ENCODE results near the gene REM2.
A peak's percentile ranks its signal among the peaks of the same experiment; 100 is the strongest.

The REM2 gene

GRCh38 chr14:22920697-22921096 is 37.7 kb downstream of the REM2 start:
- TF ChIP-seq CTCF (IDR thresholded peaks at IDR 0.05; ENCODE audit: low read depth, low read length), result no peak
- H3K4me3 ChIP-seq (replicated peaks in 1 of 2; ENCODE audit: low read depth in 2 of 2, low read length in 2 of 2), result no peak overlapping the region

GRCh38 chr14:22922294-22922693 is 39.3 kb downstream of the REM2 start:
- H3K4me3 ChIP-seq (replicated peaks in 1 of 2; ENCODE audit: low read depth in 2 of 2, low read length in 2 of 2), result no peak overlapping the region
- no peak for TF ChIP-seq CTCF (IDR thresholded peaks at IDR 0.05; ENCODE audit: low read depth, low read length)
- no peak for DNase-seq (ENCODE audit: low read depth in 2 of 2)

More at GRCh38 chr14:22920697-22921096, 37.7 kb downstream of the REM2 start:
- no peak for DNase-seq (ENCODE audit: low read depth in 2 of 2)

DNA sequence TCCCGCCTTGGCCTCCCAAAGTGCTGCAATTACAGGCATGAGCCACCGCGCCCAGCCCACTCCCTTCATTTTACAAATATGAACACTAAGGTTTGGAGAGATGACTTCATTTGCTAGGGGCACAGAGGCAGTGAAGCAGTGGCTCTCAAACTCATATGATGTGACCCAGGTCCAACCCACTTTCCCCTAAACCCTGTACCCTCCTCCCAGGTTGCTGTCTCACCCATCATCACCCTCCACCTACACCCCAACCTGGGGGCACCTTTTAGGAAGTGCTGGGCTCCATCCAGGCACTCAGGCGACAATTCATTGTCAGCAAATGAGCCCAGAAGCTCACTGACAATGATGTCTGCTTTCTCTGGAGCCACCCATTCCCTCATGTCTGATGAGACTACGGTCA is 40.7 kb downstream of the REM2 start:
- TF ChIP-seq CTCF (IDR thresholded peaks at IDR 0.05; ENCODE audit: low read depth, low read length), result no peak
- DNase-seq (ENCODE audit: low read depth in 2 of 2), result no peak
- no peak overlapping the region for H3K4me3 ChIP-seq (replicated peaks in 1 of 2; ENCODE audit: low read depth in 2 of 2, low read length in 2 of 2)

- DNase-seq (ENCODE audit: low read depth in 2 of 2), result no peak
- no peak for TF ChIP-seq CTCF (IDR thresholded peaks at IDR 0.05; ENCODE audit: low read depth, low read length)
- H3K4me3 ChIP-seq (replicated peaks in 1 of 2; ENCODE audit: low read depth in 2 of 2, low read length in 2 of 2), result no peak overlapping the region
Measured at GRCh38 chr14:22925513-22925912, 42.5 kb downstream of the REM2 start.

DNA sequence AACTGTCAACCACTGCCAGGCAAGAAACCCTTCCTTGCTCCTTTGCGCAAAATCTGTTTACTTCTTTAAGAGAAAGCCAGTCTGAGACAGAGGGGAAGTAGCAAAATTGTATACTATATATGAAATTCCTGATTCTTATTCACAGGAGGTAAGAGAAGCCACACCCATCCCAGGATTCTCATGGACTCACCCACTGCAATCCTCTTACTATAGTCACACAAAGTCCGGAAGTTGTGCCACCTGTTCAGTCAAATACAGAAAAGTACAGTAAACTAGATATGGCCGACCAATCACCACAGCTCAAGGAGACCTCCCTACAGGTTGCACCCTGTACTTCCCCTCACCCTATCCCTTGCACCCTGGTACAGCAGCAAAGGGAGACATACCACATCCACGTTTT is 43.3 kb downstream of the REM2 start:
- peak in 1 of 2 donors; percentile 52 for DNase-seq (ENCODE audit: low read depth in 2 of 2)
- TF ChIP-seq CTCF (IDR thresholded peaks at IDR 0.05; ENCODE audit: low read depth, low read length), result no peak
- H3K4me3 ChIP-seq (replicated peaks in 1 of 2; ENCODE audit: low read depth in 2 of 2, low read length in 2 of 2), result no peak overlapping the region

DNA sequence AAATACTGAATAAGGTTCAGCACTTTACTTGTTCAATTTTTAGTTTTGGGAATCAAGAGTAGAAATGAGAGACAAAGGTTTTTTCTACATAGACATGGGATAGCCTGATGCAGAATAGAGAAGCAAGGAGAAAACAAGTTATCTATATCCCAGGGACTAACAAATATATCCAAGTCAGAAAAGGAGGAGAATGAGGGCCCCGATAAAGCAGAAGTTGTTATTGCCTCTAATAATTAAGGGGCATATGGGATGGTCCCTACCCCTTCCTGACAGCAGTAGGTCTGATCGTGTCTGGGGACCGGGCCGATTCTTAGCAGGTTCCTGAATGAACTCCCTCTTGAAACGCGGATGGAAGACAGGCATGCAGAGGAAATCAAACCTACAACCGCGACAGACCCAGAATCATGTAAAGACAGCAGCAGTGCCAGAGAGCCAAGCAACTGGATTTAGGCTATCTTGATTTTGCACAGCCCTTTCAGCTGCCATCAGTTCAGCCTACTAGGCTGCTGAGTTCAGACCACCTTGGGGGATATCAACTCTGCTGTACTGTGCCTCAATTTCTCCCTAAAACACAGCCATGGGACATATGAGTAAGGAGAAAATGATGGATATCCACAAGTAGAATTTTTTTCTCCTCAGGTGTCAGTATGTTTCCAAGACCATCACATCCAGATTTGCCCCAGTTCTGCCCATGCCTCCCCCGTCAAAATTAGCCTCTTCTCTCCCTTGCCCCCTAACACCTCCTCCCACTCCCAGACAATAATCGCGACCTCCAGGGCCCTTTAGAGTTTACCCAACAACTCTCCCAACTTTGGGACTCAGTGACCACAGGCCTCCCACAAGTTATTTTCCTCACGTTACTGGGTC is 45.4 kb downstream of the REM2 start:
- peak in 1 of 2 donors; percentile 9 for DNase-seq (ENCODE audit: low read depth in 2 of 2)
- peak overlapping the region; percentile 79 to 99 for H3K4me3 ChIP-seq (replicated peaks in 1 of 2; ENCODE audit: low read depth in 2 of 2, low read length in 2 of 2)
- no peak for TF ChIP-seq CTCF (IDR thresholded peaks at IDR 0.05; ENCODE audit: low read depth, low read length)
